Measurements from ENCODE around the gene LGALS1.
A peak's percentile ranks its signal among the peaks of the same experiment; 100 is the strongest.

Gene LGALS1

DNA sequence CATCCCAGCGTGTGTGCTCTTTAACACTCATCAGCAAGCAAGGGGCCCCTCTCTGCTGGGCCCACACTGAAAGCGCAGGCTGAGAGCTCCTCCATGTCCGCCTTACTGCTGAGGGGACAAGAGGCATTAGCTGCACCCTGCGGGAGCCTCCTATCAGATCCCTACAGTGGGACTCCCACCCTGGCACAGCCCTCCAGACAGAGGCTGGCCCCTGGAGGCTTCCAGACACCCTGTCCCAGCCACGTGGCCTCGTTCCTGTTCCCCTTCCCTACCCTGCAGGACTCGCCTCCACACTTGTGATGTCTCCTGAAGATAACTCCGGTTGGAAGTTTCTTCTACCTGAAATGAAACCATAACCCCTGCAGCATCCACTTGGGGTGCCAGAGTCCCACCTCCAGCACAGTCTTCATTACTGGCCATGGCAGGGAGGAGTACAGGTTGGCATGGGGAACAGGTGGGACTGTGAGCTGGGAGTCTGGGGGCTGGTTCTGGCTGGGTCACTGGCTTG is 41.0 kb upstream of the LGALS1 start:
- TF ChIP-seq ZFX (IDR thresholded peaks at IDR 0.05) (no peak), CTCF (conservative IDR thresholded peaks at IDR 0.05) (no peak)
- no peak overlapping the region for H3K27ac ChIP-seq

DNA sequence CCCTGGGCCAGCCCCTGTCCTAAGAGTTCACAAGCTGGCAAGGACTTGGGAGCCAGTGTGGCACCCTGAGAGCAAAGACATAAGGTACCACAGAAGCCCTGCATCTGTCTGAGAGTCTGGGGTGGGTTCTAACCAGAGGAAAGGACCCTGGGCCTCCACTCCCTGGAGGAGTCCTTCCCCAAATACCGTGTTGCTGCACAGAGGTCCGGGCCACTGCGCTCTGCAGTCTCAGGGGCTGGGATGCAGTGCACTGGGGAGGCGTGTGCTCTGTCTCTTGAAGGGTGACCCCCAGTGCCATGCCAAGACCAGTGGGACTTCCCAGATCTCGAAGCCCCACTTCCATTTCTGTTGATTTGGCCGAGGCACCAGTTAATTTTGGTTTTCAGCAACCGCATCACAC is 40.3 kb upstream of the LGALS1 start:
- H3K27ac ChIP-seq, result no peak overlapping the region
- no peak for TF ChIP-seq ZFX (IDR thresholded peaks at IDR 0.05)
- TF ChIP-seq CTCF (conservative IDR thresholded peaks at IDR 0.05), result no peak

- no peak for TF ChIP-seq CTCF (conservative IDR thresholded peaks at IDR 0.05)
- TF ChIP-seq ZFX (IDR thresholded peaks at IDR 0.05), result no peak
- no peak overlapping the region for H3K27ac ChIP-seq
These were observed 39.1 kb upstream of the LGALS1 start for GRCh38 chr22:37636186-37636948.

GRCh38 chr22:37636949-37637273 is 38.5 kb upstream of the LGALS1 start:
- no peak for TF ChIP-seq CTCF (conservative IDR thresholded peaks at IDR 0.05)
- no peak for TF ChIP-seq ZFX (IDR thresholded peaks at IDR 0.05)
- no peak overlapping the region for H3K27ac ChIP-seq

DNA sequence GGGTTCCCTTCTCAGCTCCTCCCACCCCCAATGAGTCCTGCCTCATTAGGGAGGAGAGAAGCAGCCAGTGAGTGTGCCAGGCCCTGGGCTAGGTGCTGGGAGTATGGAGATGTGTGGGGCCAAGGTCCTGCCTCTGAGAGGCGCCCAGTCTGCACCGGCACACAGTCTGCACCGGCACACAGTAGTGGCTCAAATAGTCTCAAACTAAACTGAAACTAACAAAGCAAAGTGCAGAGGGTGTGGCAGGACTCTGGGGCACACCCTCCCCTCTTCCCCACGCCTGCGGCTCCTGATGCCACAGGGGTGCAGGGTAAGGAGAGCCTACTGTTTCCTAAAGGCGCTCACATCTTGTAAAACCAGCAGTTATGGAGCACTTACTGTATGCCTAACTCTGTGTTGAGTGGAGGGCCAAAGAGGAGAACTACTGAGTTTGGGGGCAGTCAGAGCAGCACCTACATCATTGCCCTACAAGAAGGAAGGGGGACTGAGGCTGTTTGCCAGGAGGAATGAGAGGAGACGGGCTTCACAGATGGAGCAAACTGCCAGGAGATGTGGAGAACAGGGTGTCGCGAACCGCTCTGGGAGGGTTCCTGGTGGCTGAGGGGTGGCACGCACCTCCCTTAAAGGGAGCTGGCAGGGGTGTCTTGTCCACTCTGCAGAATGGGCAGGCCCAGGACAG is 36.9 kb upstream of the LGALS1 start:
- TF ChIP-seq ZFX (IDR thresholded peaks at IDR 0.05) (no peak), CTCF (conservative IDR thresholded peaks at IDR 0.05) (no peak)
- peak overlapping the region; percentile 61 for H3K27ac ChIP-seq

DNA sequence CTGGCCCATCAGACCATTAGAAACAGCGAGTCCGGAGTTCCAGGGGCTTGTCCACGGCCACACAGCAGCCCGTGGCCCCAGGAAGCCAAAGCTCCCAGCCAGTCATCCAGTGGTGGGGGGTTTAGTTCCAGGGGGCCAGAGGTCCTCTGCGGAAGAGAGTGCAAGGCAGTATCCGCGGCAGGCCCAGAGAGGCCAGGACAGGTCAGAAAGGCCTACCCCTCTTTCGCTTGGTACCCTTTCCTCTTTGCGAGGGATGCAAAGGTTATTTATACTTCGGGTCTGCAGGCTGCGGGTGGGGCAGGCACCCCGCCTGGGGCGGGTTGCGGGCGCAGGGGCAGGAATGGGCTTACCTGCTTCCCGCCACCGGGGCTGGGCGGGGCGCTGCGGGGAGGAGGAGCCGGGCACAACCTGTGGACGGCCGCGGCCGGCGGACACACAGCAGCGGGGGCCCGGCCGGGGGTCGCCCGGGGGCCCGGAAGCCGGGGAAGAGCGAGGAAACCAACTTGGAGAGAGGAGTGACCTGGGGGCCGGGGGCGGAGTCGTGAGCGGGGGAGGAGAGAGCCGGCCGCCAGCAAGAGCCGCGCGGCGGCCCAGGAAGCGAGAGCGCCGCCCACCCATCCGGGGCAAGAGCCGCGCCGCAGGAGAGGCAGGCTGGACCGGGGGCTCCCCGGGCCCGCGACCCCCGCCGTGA is 36.2 kb upstream of the LGALS1 start, which contains the start of gene SH3BP1:
Gene SH3BP1, plus strand, starts transcription at position 600 of the 691 bp plus-strand sequence. CDS start 119 bp downstream, outside the sequence.
- H3K27ac ChIP-seq, result peak within 1 kb of the TSS; percentile 61
- TF ChIP-seq ZFX (IDR thresholded peaks at IDR 0.05), result no peak
- TF ChIP-seq CTCF (conservative IDR thresholded peaks at IDR 0.05), result no peak

All from C4-2B (cell line).